K562 (cell line): ENCODE results near the gene PSMB11. TPM values are rescaled to one million over a fixed set of nuclear protein-coding genes. Genes with fewer than 3 reads are reported as not detected.

Source experiments
- AFF1 ChIP-seq, 2 experiments: fragments of 450-650 bp; IDR thresholded peaks; 2 replicates each; pipeline ENCODE4 v1.6.1; 2018; ENCODE audit warnings: mild to moderate bottlenecking in 2 of 2, low read depth in 1 of 2; ENCODE audit not compliant: partially characterized antibody in 2 of 2
- BHLHE40 ChIP-seq: IDR thresholded peaks from 2 replicates; pipeline ENCODE4 v1.6.1; 2011; ENCODE audit warnings: low read length, improper control_type of control experiment
- CBFA2T2 ChIP-seq: fragments of 450-650 bp; conservative IDR thresholded peaks from 2 replicates; pipeline ENCODE4 v1.6.1; 2017; ENCODE audit warnings: mild to moderate bottlenecking
- L3MBTL2 ChIP-seq: fragments of 450-650 bp; IDR thresholded peaks from 2 replicates; pipeline ENCODE4 v1.6.1; 2016; ENCODE audit warnings: mild to moderate bottlenecking, moderate library complexity
- PTTG1 ChIP-seq: fragments of 450-650 bp; IDR thresholded peaks from 2 replicates; pipeline ENCODE4 v1.6.1; 2016; ENCODE audit warnings: low read depth, mild to moderate bottlenecking, missing genetic modification characterization, missing compliant biosample characterization
- RBM39 ChIP-seq: fragments of 200-400 bp; formaldehyde crosslinking; optimal IDR thresholded peaks from 2 replicates; pipeline ENCODE3; 2018; ENCODE audit warnings: low read depth, low read length
- SREBF1 ChIP-seq: fragments of 150-350 bp; IDR thresholded peaks from 2 replicates; pipeline ENCODE4 v1.6.1; 2014; ENCODE audit warnings: antibody characterized with exemption, low read depth, low read length, borderline replicate concordance
- ZBTB9 ChIP-seq: fragments of 450-650 bp; formaldehyde crosslinking; IDR thresholded peaks from 2 replicates; pipeline ENCODE4 v1.4.0; 2020; ENCODE audit warnings: mild to moderate bottlenecking, moderate library complexity
- ZNF197 ChIP-seq: fragments of 200-800 bp; sonication (Bioruptor generic); IDR thresholded peaks from 2 replicates; pipeline ENCODE4 v1.6.1; 2016; ENCODE audit warnings: low read depth, missing genetic modification characterization, missing compliant biosample characterization
- ZNF318 ChIP-seq, 2 experiments: fragments of 450-650 bp; IDR thresholded peaks; 2 replicates each; pipeline ENCODE4 v1.6.1; 2016; ENCODE audit warnings: mild to moderate bottlenecking in 2 of 2, borderline replicate concordance in 1 of 2, low read depth in 1 of 2, moderate library complexity in 1 of 2
- polyA plus RNA-seq, 8 experiments: library from polyadenylated mRNA; depleted of rRNA in 4 of 8; stranded (reverse) in 5 of 8; unstranded in 3 of 8; fragments of >200 nt; fragmentation: Nextera tagmentation in 2 of 8; fragmentation: Illumina TruSeq in 1 of 8; extraction: Ambion mirVana in 2 of 8; extraction: Trizol in 1 of 8; gene quantifications; 2 replicates each; pipeline versions ENCODE4 v1.2.1 to v1.2.3, GENCODE V29; 2011 to 2014; ENCODE audit warnings: inconsistent platforms in 1 of 8, missing spikeins in 1 of 8
- total RNA-seq, 7 experiments: library from RNA; depleted of rRNA in 6 of 7; stranded (reverse); fragments of >200 nt in 6 of 7; fragmentation: Illumina TruSeq in 2 of 7; extraction: Trizol in 2 of 7; gene quantifications; 2 replicates each; pipeline versions ENCODE4 v1.2.1 to v1.2.3, GENCODE V29; 2011 to 2021; ENCODE audit warnings: low replicate concordance in 1 of 7

The PSMB11 gene
- total and polyA plus RNA-seq, 9 of the 15 experiments (the other 6 are each of a cell fraction or from before 2014, with no cell fraction given): not detected

- peak; percentile 37; the same call in 1 of the 2 replicates for TF ChIP-seq CBFA2T2
- TF ChIP-seq L3MBTL2: peak; percentile 70
- TF ChIP-seq ZNF318 (IDR thresholded peaks at IDR 0.05; ENCODE audit: borderline replicate concordance in 1 of 2, low read depth in 1 of 2): peak in 1 of 2 experiments; percentile 89; a peak in 2 of 4 replicates
- TF ChIP-seq SREBF1: no peak
- 0 out of 2 replicates have a peak, but pooled peaks have one; percentile 49 for TF ChIP-seq PTTG1 (tag)
- TF ChIP-seq AFF1 (IDR thresholded peaks at IDR 0.05; ENCODE audit: low read depth in 1 of 2, partially characterized antibody in 2 of 2): peak in 1 of 2 experiments; percentile 56
- peak; percentile 45; the same call in 1 of the 2 replicates for TF ChIP-seq ZNF197 (CRISPR knock-in tag)
- TF ChIP-seq ZBTB9: peak; percentile 29; the same call in 1 of the 2 replicates
- TF ChIP-seq RBM39: no peak
- TF ChIP-seq BHLHE40: peak; percentile 74
Observed at GRCh38 chr14:23078692-23079116, 36.7 kb downstream of the PSMB11 start (continued).
